Gastrocnemius medialis (tissue), 4 donors: Measurements from ENCODE around the gene CLDN12. TPM values are rescaled to one million over a fixed set of nuclear protein-coding genes. Genes with fewer than 3 reads are reported as not detected.
"Not testable (repeated sequence)": the region's sequence is repeated elsewhere in the genome, so short reads cannot be mapped to it uniquely, and the experiment has no call there.

Experiments
- ATAC-seq, 2 donors: fragments of 150-250 bp; one replicate each; pipeline ENCODE4 v1.9.1; 2016
- DNase-seq, 2 donors: peaks; one replicate each; pipeline ENCODE4 v3.0.0-alpha.2; 2019
- H3K27ac ChIP-seq, 4 donors: fragments of 200-600 bp; sonication (generic); 1 replicate in 1 of 4; 2 replicates in 3 of 4; pipeline ENCODE4 v1.5.1; 2016 to 2018; ENCODE audit warnings: mild to moderate bottlenecking in 2 of 4, moderate library complexity in 1 of 4
- H3K27me3 ChIP-seq, 3 donors: fragments of 200-600 bp; sonication (generic) in 2 of 3; 1 replicate in 1 of 3; 2 replicates in 2 of 3; pipeline versions ENCODE4 v1.5.1 to v1.6.0; 2016 to 2019; ENCODE audit warnings: mild to moderate bottlenecking in 1 of 3, moderate library complexity in 1 of 3
- H3K36me3 ChIP-seq, 2 donors: fragments of 200-600 bp; sonication (generic) in 1 of 2; one replicate each; pipeline ENCODE4 v1.5.1; 2017 to 2018
- H3K4me1 ChIP-seq, 2 donors: fragments of 200-600 bp; sonication (generic) in 1 of 2; one replicate each; pipeline ENCODE4 v1.5.1; 2016 to 2017; ENCODE audit warnings: mild to moderate bottlenecking in 2 of 2
- H3K4me3 ChIP-seq, 4 donors: fragments of 200-600 bp; sonication (generic) in 3 of 4; 1 replicate in 1 of 4; 2 replicates in 3 of 4; pipeline ENCODE4 v1.5.1; 2016 to 2019; ENCODE audit warnings: mild to moderate bottlenecking in 2 of 4
- H3K9me3 ChIP-seq, 3 donors: fragments of 200-600 bp; sonication (generic) in 2 of 3; 1 replicate in 1 of 3; 2 replicates in 2 of 3; pipeline ENCODE4 v1.5.1; 2016 to 2019
- POLR2A ChIP-seq, 2 donors: fragments of 450-650 bp; IDR thresholded peaks; one replicate each; pipeline ENCODE4 v1.6.1; 2017; ENCODE audit warnings: antibody characterized with exemption in 2 of 2, mild to moderate bottlenecking in 2 of 2, moderate library complexity in 2 of 2
- in situ Hi-C, 4 donors: fragments of 200-750 bp; cut with MboI; loops; one replicate each; pipeline versions ENCODE4 v1.15.0 to v1.8.0; 2017; ENCODE audit warnings: low sequenced_read_pairs in 4 of 4
- intact Hi-C: fragments of 100-400 bp; cut with DNase I; formaldehyde crosslinking; loops from one replicate; pipeline ENCODE4 v1.15.1; 2023; ENCODE audit warnings: low total_unique reads
- total RNA-seq, 4 donors: library from RNA; depleted of rRNA; stranded (reverse); fragments of >200 nt; gene quantifications; one replicate each; pipeline versions ENCODE4 v1.1.0 to v1.2.3, GENCODE V29; 2016
- TF ChIP-seq, protein P1 (sequence below), 5 experiments: fragments of 450-650 bp in 3 of 5; fragments of 200-600 bp in 2 of 5; sonication (generic) in 2 of 5; IDR thresholded peaks in 4 of 5; conservative IDR thresholded peaks in 1 of 5; 1 replicate in 4 of 5; 2 replicates in 1 of 5; pipeline ENCODE4 v1.5.1; 2016 to 2019; ENCODE audit warnings: antibody characterized with exemption in 5 of 5, mild to moderate bottlenecking in 3 of 5, moderate library complexity in 3 of 5

CLDN12 gene
- total RNA-seq, 4 donors from 2014 or later, result 9.5 to 39.9 (median 32.6) TPM

GRCh38 chr7:90458104-90458503 lies 54.8 kb downstream of the CLDN12 start:
- intact Hi-C loops (loop anchor here (5.0 to 10.0 kb wide), 2 partner anchors 139 to 167 kb away; partner anchors contain the start of gene CDK14), in situ Hi-C loops (loop anchor here in 3 of 4 donors (10.0 to 25.0 kb wide), 4 partner anchors 179 to 1167 kb away; no protein-coding TSS in a partner anchor)
- Histone ChIP-seq H3K27ac (no peak overlapping the region), H3K4me3 (no peak overlapping the region), H3K36me3 (no peaks in the 10 kb centered on the region), H3K9me3 (no peaks in the 10 kb centered on the region), H3K27me3 (no peaks in the 10 kb centered on the region), H3K4me1 (peaks cover 0 to 3% of the 10 kb centered on the region in 2 donors)
- no peak for ATAC-seq
- no peak for TF ChIP-seq POLR2A (IDR thresholded peaks at IDR 0.05)
- TF ChIP-seq, protein P1, sequence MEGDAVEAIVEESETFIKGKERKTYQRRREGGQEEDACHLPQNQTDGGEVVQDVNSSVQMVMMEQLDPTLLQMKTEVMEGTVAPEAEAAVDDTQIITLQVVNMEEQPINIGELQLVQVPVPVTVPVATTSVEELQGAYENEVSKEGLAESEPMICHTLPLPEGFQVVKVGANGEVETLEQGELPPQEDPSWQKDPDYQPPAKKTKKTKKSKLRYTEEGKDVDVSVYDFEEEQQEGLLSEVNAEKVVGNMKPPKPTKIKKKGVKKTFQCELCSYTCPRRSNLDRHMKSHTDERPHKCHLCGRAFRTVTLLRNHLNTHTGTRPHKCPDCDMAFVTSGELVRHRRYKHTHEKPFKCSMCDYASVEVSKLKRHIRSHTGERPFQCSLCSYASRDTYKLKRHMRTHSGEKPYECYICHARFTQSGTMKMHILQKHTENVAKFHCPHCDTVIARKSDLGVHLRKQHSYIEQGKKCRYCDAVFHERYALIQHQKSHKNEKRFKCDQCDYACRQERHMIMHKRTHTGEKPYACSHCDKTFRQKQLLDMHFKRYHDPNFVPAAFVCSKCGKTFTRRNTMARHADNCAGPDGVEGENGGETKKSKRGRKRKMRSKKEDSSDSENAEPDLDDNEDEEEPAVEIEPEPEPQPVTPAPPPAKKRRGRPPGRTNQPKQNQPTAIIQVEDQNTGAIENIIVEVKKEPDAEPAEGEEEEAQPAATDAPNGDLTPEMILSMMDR (IDR thresholded peaks at IDR 0.05 in 4 of 5, conservative IDR thresholded peaks at IDR 0.05 in 1 of 5), result no peak
- DNase-seq, result no peak

DNA sequence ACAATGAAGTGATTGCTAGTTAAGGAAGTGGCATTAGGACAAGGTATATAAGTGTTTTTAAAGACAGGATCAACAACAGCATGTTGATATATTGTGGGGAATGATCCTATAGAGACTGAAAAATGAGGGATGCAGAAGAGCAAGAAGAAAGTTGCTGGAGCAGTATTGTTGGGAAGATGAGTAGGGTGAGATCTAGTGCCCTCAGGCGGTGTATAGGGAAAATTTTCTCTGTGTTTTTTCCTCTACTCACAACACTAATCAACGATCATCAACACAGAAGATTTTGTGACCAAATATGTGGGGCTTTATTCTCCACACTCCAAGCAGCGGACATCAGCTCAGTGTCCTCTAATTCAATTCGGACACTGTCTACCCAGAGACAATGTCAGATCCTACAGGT lies 56.6 kb downstream of the CLDN12 start:
- DNase-seq (no peak), ATAC-seq (no peak)
- H3K4me3 ChIP-seq, result no peak overlapping the region
- intact Hi-C loops (loop anchor here (5.0 to 10.0 kb wide), 2 partner anchors 137 to 165 kb away; partner anchors contain the start of gene CDK14), in situ Hi-C loops (loop anchor here in 3 of 4 donors (10.0 to 25.0 kb wide), 4 partner anchors 177 to 1165 kb away; no protein-coding TSS in a partner anchor)
- no peaks in the 10 kb centered on the region for H3K27me3 ChIP-seq
- no peaks in the 10 kb centered on the region for H3K36me3 ChIP-seq
- no peaks in the 10 kb centered on the region for H3K9me3 ChIP-seq
- TF ChIP-seq, protein P1 (IDR thresholded peaks at IDR 0.05 in 4 of 5, conservative IDR thresholded peaks at IDR 0.05 in 1 of 5), result no peak
- no peak for TF ChIP-seq POLR2A (IDR thresholded peaks at IDR 0.05)
- no peak overlapping the region for H3K27ac ChIP-seq
- peaks cover 0 to 3% of the 10 kb centered on the region in 2 donors for H3K4me1 ChIP-seq

DNA sequence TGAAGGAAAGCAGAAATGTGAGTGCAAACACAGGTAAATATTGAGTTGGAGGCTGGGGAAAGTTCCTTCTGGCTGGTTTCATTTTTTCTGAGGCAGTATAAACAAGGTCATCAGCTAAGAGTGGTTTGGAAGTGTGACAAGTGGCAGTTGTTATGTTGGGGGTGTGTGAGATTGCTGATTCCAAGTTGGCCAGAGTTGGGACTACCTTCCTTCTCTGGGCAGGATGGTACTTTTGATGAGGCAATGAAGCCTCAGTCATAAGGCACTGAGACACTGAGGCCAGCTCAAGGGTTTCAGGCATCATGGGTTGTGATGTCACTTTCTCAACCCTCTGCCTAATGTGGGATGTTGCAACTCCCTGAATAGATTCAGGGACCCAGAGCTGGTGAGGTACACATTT lies 58.0 kb downstream of the CLDN12 start:
- H3K27ac ChIP-seq, result no peak overlapping the region
- intact Hi-C loops, result no loop called here
- no peak for DNase-seq
- no peak for ATAC-seq
- in situ Hi-C loops, result loop anchor here in 2 of 4 donors (25.0 kb wide), 2 partner anchors 176 to 576 kb away; no protein-coding TSS in a partner anchor
- no peaks in the 10 kb centered on the region for H3K36me3 ChIP-seq
- no peaks in the 10 kb centered on the region for H3K4me1 ChIP-seq
- no peak overlapping the region for H3K4me3 ChIP-seq
- no peaks in the 10 kb centered on the region for H3K9me3 ChIP-seq
- TF ChIP-seq POLR2A (IDR thresholded peaks at IDR 0.05), result no peak
- TF ChIP-seq, protein P1 (IDR thresholded peaks at IDR 0.05 in 4 of 5, conservative IDR thresholded peaks at IDR 0.05 in 1 of 5), result no peak
- H3K27me3 ChIP-seq, result no peaks in the 10 kb centered on the region

- DNase-seq, intact Hi-C loops, H3K36me3 ChIP-seq, H3K9me3 ChIP-seq, H3K4me1 ChIP-seq, H3K27me3 ChIP-seq: not testable (repeated sequence)
- ATAC-seq, result peak in 1 of 2 donors; percentile 83
- Histone ChIP-seq H3K27ac (peak overlapping the region; percentile 1 to 66 (median 36)), H3K4me3 (peak overlapping the region; percentile 22 to 66 (median 42))
- in situ Hi-C loops, result loop anchor here in 2 of 4 donors (25.0 kb wide), 2 partner anchors 174 to 574 kb away; no protein-coding TSS in a partner anchor
Measured at GRCh38 chr7:90463151-90463628, 59.9 kb downstream of the CLDN12 start.

Other genes with a start within 250 kb of the CLDN12 start
- gene STEAP1, start 249.0 kb upstream of the CLDN12 start, total RNA-seq, result 1 to 10 TPM in 2 of 4 donors, under 1 TPM in 2; 0.81 to 1.6 (median 0.98) TPM
- 1 to 10 TPM in 2 of 4 donors, under 1 TPM in 2; 0.20 to 3.5 (median 1.2) TPM for gene STEAP2, start 191.7 kb upstream of the CLDN12 start, total RNA-seq
- gene CFAP69, start 158.3 kb upstream of the CLDN12 start, total RNA-seq, result 1 to 10 TPM in 2 of 4 donors, under 1 TPM in 1, not detected in 1; 0.62 to 4.9 (median 1.6) TPM
- gene FAM237B, start 82.2 kb upstream of the CLDN12 start, total RNA-seq, result not detected
- gene GTPBP10, start 56.7 kb upstream of the CLDN12 start, total RNA-seq, result 10 to 100 TPM; 12.8 to 20.1 (median 16.4) TPM
- gene PTTG1IP2, start 66.2 kb downstream of the CLDN12 start, total RNA-seq, result not detected
- gene CDK14, start 192.9 kb downstream of the CLDN12 start, total RNA-seq, result 1 to 10 TPM; 3.9 to 8.6 (median 7.3) TPM